ENCODE measurements around the gene CASP14. TPM values are rescaled to one million over a fixed set of nuclear protein-coding genes. Genes with fewer than 3 reads are reported as not detected.

CASP14 gene
- polyA plus RNA-seq, 2 of the 4 experiments (the other 2 are of a cell fraction), result not detected

GRCh38 chr19:15105044-15105443, 55.8 kb downstream of the CASP14 start:
- WGBS (ENCODE audit: missing lambda C conversion rate), result 100% methylated on average over 3 of the region's 3 CpGs
- POLR2A ChIA-PET, result no interaction called here
- no peak overlapping the region for H3K4me2 ChIP-seq
- H3K4me3 ChIP-seq, result no peak overlapping the region
- DNase-seq (ENCODE audit: low read depth in 1 of 2, low spot score in 1 of 2) (no peak), ATAC-seq (no peak), FAIRE-seq (no peak)
- peaks cover 6% of the 10 kb centered on the region; the same call in 2 of the 3 replicates for H3K4me1 ChIP-seq
- H3K9me3 ChIP-seq, result peaks cover 21% of the 10 kb centered on the region; the same call in 2 of the 3 replicates
- H3K27ac ChIP-seq, result no peak overlapping the region
- TF ChIP-seq, protein P1, sequence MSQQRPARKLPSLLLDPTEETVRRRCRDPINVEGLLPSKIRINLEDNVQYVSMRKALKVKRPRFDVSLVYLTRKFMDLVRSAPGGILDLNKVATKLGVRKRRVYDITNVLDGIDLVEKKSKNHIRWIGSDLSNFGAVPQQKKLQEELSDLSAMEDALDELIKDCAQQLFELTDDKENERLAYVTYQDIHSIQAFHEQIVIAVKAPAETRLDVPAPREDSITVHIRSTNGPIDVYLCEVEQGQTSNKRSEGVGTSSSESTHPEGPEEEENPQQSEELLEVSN (IDR thresholded peaks at IDR 0.05; ENCODE audit: borderline replicate concordance, low read depth), result no peak
- TF ChIP-seq HOXB13 (CRISPR knock-in tag; IDR thresholded peaks at IDR 0.05; ENCODE audit: low read depth) (no peak), RAD21 (conservative IDR thresholded peaks at IDR 0.05 in 1 of 2, IDR thresholded peaks at IDR 0.05 in 1 of 2) (no peak), NPAS2 (CRISPR knock-in tag; IDR thresholded peaks at IDR 0.05; ENCODE audit: borderline replicate concordance) (no peak), MAFK (IDR thresholded peaks at IDR 0.05; ENCODE audit: partially characterized antibody) (no peak), NFE2L2 (conservative IDR thresholded peaks at IDR 0.05; ENCODE audit: low read length) (no peak), JUN (IDR thresholded peaks at IDR 0.05) (no peak), SMC3 (IDR thresholded peaks at IDR 0.05) (no peak), HOXA7 (CRISPR knock-in tag; IDR thresholded peaks at IDR 0.05) (no peak), RCOR1 (IDR thresholded peaks at IDR 0.05; ENCODE audit: low read depth, low read length) (no peak)
- CTCF ChIA-PET, result interaction anchor here (1.3 kb wide), 1 partner anchor 13 kb away, joined by 3 read pairs; no protein-coding TSS in a partner anchor

DNA sequence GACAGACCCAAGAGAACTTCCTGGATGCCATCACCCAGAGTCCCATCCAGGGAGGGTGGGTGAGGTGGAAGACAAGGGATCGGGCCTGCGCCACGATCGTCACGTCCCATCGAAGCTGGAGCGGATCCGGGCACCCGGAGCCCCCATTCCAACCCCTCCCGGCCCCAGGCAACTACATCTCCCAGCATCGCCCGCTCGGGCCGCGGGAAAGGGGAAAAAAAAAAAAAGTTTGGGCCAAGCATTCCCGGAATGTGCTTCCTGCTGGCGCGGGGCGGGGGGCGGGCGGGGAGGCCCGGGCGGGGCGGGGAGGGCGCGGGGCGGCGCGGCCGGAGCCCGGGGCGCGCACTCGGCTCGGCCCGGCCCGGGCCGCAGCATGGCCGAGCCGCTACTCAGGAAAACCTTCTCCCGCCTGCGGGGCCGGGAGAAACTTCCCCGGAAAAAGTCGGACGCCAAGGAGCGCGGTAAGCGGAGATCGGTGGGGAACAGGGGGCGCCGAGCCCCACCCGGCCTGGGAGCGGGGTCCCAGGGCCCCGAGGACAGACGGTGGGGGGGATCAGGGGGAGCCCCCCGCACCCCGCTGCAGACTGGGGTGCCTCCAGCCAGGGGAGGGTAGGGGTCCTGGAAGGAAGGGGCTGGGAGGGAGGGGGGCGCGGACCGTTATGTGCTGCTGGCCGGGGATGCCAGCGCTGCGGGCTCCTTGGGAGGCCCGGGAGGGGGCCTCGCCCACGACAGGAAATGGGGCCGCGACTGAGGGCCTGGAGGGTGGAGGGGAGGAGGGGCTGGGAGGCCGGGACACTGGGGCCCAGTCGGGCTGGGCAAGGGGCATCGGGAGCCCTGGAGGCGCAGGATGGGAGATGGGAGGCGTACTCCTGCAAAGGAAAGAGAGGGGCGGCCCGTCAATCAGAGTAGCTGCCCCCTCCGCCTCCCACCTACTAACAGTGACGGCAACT, 58.1 kb downstream of the CASP14 start, which contains the start of gene SYDE1:
Gene SYDE1 (plus strand): TSS at position 341 of the 950 bp plus-strand sequence. CDS start 33 bp downstream, at position 374.
- CTCF ChIA-PET, result no interaction called here
- peak in 1 of 2 experiments; percentile 33 for DNase-seq (ENCODE audit: low read depth in 1 of 2, low spot score in 1 of 2)
- peak within 1 kb of the TSS; percentile 94 to 100 for H3K27ac ChIP-seq

More for the DNA sequence above, 58.1 kb downstream of the CASP14 start, which contains the start of gene SYDE1:
- ATAC-seq (peak; percentile 65 to 66), FAIRE-seq (no peak)
- POLR2A ChIA-PET, result no interaction called here
- H3K9me3 ChIP-seq, result peaks cover 13% of the 10 kb centered on the region; the same call in 2 of the 3 replicates
- TF ChIP-seq, protein P2, sequence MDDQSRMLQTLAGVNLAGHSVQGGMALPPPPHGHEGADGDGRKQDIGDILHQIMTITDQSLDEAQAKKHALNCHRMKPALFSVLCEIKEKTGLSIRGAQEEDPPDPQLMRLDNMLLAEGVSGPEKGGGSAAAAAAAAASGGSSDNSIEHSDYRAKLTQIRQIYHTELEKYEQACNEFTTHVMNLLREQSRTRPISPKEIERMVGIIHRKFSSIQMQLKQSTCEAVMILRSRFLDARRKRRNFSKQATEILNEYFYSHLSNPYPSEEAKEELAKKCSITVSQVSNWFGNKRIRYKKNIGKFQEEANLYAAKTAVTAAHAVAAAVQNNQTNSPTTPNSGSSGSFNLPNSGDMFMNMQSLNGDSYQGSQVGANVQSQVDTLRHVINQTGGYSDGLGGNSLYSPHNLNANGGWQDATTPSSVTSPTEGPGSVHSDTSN (IDR thresholded peaks at IDR 0.05), result no peak
- TF ChIP-seq PHF8 (IDR thresholded peaks at IDR 0.05; ENCODE audit: borderline replicate concordance, low read depth) (peak; percentile 80), RFX5 (IDR thresholded peaks at IDR 0.05) (no peak), HOXA7 (CRISPR knock-in tag; IDR thresholded peaks at IDR 0.05) (no peak), POLR2A (IDR thresholded peaks at IDR 0.05; ENCODE audit: low read length) (peak; percentile 15; the same call in 1 of the 2 replicates)
- peak within 1 kb of the TSS; percentile 90 for H3K4me2 ChIP-seq
- H3K4me3 ChIP-seq, result peak within 1 kb of the TSS; percentile 94
- peaks cover 6% of the 10 kb centered on the region; the same call in 2 of the 3 replicates for H3K4me1 ChIP-seq
- WGBS (ENCODE audit: missing lambda C conversion rate), result 9% methylated on average over 17 of the region's 78 CpGs

Other genes with a start within 250 kb of the CASP14 start
- gene OR7A5, start 214.3 kb upstream of the CASP14 start, polyA plus RNA-seq (2011; rRNA removed), result not detected in 2 replicates
- not detected in 3 replicates for gene OR7A5, start 214.3 kb upstream of the CASP14 start, polyA plus RNA-seq (2017; fragmentation: RNase III; extraction: RNeasy Plus Mini Kit Qiagen cat#74134 plus additional on column Dnase treatment)
- gene OR7C1, start 214.3 kb upstream of the CASP14 start, polyA plus RNA-seq (2011; rRNA removed), result not detected in 2 replicates
- not detected in 3 replicates for gene OR7C1, start 214.3 kb upstream of the CASP14 start, polyA plus RNA-seq (2017; fragmentation: RNase III; extraction: RNeasy Plus Mini Kit Qiagen cat#74134 plus additional on column Dnase treatment)
- not detected in 2 replicates for gene OR7A10, start 200.6 kb upstream of the CASP14 start, polyA plus RNA-seq (2011; rRNA removed)
- gene OR7A10, start 200.6 kb upstream of the CASP14 start, polyA plus RNA-seq (2017; fragmentation: RNase III; extraction: RNeasy Plus Mini Kit Qiagen cat#74134 plus additional on column Dnase treatment), result not detected in 3 replicates
- not detected in 2 replicates for gene OR7A17, start 163.3 kb upstream of the CASP14 start, polyA plus RNA-seq (2011; rRNA removed)
- not detected in 3 replicates for gene OR7A17, start 163.3 kb upstream of the CASP14 start, polyA plus RNA-seq (2017; fragmentation: RNase III; extraction: RNeasy Plus Mini Kit Qiagen cat#74134 plus additional on column Dnase treatment)
- not detected in 2 replicates for gene OR7C2, start 108.0 kb upstream of the CASP14 start, polyA plus RNA-seq (2011; rRNA removed)
- gene OR7C2, start 108.0 kb upstream of the CASP14 start, polyA plus RNA-seq (2017; fragmentation: RNase III; extraction: RNeasy Plus Mini Kit Qiagen cat#74134 plus additional on column Dnase treatment), result not detected in 3 replicates
- gene SLC1A6, start 69.6 kb upstream of the CASP14 start, polyA plus RNA-seq (2011; rRNA removed), result not detected in 2 replicates
- gene SLC1A6, start 69.6 kb upstream of the CASP14 start, polyA plus RNA-seq (2017; fragmentation: RNase III; extraction: RNeasy Plus Mini Kit Qiagen cat#74134 plus additional on column Dnase treatment), result not detected in 3 replicates
- gene OR1I1, start 32.7 kb downstream of the CASP14 start, polyA plus RNA-seq (2011; rRNA removed), result not detected in 2 replicates
- not detected in 3 replicates for gene OR1I1, start 32.7 kb downstream of the CASP14 start, polyA plus RNA-seq (2017; fragmentation: RNase III; extraction: RNeasy Plus Mini Kit Qiagen cat#74134 plus additional on column Dnase treatment)
- 5.0 and 5.5 TPM in 2 replicates for gene SYDE1, start 57.9 kb downstream of the CASP14 start, polyA plus RNA-seq (2011; rRNA removed)
- gene SYDE1, start 57.9 kb downstream of the CASP14 start, polyA plus RNA-seq (2017; fragmentation: RNase III; extraction: RNeasy Plus Mini Kit Qiagen cat#74134 plus additional on column Dnase treatment), result 7.7 to 10.3 TPM (median 8.8 TPM) in 3 replicates
- 14.7 and 21.3 TPM in 2 replicates for gene NOTCH3, start 151.5 kb downstream of the CASP14 start, polyA plus RNA-seq (2011; rRNA removed)
- gene NOTCH3, start 151.5 kb downstream of the CASP14 start, polyA plus RNA-seq (2017; fragmentation: RNase III; extraction: RNeasy Plus Mini Kit Qiagen cat#74134 plus additional on column Dnase treatment), result 6.4 to 9.5 TPM (median 6.9 TPM) in 3 replicates
- gene EPHX3, start 183.0 kb downstream of the CASP14 start, polyA plus RNA-seq (2011; rRNA removed), result 0.12 and 0.29 TPM in 2 replicates
- 0.05 to 0.08 TPM (median 0.08 TPM) in 3 replicates for gene EPHX3, start 183.0 kb downstream of the CASP14 start, polyA plus RNA-seq (2017; fragmentation: RNase III; extraction: RNeasy Plus Mini Kit Qiagen cat#74134 plus additional on column Dnase treatment)

Data from A549 (cell line).